Activated CD4-positive, alpha-beta T cell treated with anti-CD3 and anti-CD28 coated beads, Interleukin-2, amount 50 U/mL, for 48 hours (primary cell): ENCODE data around the gene FAHD2A.
"Not testable (repeated sequence)": the region's sequence is repeated elsewhere in the genome, so short reads cannot be mapped to it uniquely, and the experiment has no call there.

Experiments used
- DNase-seq, 2 experiments: peaks; one replicate each; pipeline ENCODE4 v3.0.0-alpha.2; 2020

FAHD2A gene

DNA sequence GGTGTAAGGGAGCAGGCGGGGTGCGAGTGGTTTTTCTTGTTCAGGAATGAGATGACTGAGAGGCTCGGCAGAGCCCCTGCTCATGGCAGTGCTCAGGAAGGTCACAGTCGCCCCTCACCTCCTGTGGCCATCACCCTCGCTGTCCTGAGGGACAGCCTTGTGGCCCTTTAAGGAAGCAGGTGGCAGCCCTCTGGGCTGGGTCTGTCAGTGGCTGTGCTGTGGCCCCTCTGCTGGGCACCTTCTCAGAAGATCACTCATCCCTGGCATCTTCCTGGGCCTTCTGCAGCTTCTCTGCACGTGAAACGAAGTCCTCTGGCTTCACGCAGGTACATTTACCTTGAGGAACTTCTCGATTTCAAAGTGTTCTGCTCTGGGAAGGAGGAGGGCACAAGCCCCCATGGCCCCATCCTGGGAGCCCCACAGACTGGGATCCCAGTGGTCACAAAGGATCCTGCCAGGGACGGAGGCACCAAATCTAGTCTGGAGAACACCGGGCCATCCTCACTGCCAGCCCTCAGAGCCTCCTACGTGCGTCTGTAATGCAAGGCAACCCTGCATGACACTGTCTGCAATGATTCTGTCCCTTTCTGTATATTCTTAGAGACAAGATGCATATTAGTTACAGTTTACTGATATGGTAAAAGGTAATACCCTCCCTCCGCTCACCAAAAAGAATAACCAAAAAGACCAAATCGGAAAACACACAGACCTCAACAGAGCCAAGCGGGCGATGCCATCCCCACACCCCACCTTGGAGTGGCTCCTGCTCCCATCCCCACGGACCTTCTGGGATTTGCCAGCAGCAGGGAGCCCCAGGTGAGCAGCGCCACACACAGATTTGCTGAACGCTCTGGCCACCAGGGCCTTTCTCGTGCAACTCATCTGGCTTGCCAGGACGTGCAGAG lies 25.9 kb upstream of the FAHD2A start:
- DNase-seq = no peak

DNA sequence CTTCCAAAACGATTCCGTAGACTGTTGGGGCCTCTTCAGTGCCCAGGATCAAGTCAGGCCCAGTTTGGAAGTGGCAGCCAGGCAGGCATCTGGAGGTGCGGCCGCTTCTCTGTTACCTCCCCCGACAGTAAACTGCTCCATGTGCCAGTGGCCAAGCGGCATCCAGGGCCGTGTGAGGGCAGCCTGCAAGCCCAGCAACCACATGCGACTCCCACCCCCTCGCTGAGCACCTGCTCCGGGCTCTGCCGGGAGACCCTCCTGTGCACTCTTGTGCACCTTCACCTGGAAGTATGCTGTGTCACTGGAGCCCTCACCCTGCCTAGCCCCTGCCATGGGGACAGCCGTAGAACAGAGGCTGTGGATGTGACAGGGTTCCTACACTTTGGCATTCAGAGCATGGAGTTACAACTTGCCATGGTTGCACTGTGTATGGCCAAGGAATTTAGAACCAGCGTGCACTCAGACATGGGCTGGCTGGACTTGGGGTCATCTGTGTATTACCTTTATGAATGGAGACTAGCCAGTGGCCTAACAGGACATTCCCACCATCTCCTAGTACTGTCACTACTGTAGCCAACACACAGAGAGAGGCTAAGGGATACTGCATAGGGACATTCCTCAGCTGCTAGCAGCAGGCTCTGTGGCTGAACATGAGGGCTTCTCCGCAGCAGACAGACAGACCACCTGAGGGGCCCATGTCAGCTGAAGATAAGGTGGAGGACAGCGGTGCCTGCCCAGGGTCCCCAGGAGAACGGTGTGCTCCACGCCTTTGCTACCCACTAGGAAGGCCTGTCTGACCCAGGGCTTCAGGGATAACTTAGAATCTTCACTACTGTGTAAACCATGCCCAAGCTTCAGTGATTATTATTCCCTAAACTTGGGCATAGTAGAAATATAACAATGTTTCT lies 25.0 kb upstream of the FAHD2A start:
- no peak for DNase-seq

DNA sequence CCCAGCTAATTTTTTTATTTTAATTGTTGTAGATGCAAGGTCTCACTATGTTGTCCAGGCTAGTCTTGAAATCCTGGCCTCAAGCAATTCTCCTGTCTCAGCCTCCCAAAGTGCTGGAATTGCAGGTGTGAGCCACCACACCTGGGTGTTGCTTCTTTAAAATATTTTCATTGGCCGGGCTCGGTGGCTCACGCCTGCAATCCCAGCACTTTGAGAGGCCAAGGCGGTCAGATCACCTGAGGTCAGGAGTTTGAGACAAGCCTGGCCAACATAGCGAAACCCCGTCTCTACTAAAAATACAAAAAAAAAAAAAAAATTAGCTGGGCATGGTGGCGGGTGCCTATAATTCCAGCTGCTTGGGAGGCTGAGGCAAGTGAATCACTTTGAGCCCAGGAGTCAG lies 24.2 kb upstream of the FAHD2A start:
- DNase-seq = not testable (repeated sequence)

DNA sequence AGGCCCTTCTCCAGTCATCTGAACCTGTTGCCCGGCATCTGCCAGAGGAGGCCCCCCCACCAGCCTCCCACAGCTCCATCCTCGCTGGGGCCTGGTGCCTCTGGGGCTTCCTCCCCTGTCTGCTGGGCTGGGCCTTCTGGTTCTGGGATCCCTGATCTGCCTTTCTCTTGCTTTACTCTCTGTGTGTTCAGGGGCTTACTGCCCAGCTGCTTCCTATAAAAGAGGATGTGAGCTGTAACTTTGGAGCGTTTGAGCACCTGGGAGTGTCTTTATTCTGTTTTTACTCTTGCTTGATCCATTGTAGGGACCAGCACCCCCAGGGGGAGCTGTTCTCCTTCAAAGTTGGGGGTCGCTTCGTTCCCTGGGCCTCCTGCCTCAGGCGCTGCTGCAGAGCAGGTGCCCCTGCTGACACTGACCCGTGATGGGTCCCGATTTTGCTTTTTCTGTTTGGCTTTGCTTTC lies 23.1 kb upstream of the FAHD2A start:
- no peak for DNase-seq

DNA sequence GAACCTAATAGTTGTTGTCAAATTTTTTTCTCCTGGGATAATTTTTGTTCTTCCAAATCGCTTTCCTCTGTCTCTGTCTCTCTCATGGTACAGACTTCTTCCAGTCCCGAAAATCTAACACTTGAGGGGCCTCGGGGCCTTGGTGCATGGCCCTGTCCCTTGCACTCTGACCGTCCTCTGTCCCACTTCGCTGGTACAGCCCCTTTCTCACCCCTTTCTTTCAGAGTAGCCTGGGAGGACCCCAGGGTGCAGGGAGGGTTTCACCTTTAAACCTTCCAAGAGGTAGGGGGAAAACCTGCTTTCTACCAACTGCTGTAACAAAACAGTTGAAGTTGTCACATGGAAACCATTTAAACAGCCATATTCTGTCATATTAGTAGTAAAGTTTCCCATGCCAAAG lies 22.2 kb upstream of the FAHD2A start:
- no peak for DNase-seq

DNA sequence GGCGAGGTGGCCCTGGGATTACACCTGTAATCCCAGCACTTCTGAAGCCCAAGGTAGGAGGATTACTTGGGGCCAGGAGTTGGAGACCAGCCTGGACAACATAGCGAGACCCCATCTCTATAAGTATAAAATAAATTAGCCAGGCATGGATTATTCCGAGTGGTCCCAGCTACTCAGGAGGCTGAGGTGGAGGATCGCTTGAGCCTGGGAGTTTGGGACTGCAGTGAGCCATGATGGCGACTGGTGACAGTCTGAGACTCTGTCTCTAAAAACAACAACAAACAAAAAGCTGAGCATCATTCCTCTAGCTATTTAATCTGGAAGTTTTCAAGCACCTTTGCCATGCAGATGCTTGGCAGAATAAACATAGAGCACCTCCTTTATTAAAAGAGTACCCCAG lies 21.8 kb upstream of the FAHD2A start:
- no peak for DNase-seq

DNA sequence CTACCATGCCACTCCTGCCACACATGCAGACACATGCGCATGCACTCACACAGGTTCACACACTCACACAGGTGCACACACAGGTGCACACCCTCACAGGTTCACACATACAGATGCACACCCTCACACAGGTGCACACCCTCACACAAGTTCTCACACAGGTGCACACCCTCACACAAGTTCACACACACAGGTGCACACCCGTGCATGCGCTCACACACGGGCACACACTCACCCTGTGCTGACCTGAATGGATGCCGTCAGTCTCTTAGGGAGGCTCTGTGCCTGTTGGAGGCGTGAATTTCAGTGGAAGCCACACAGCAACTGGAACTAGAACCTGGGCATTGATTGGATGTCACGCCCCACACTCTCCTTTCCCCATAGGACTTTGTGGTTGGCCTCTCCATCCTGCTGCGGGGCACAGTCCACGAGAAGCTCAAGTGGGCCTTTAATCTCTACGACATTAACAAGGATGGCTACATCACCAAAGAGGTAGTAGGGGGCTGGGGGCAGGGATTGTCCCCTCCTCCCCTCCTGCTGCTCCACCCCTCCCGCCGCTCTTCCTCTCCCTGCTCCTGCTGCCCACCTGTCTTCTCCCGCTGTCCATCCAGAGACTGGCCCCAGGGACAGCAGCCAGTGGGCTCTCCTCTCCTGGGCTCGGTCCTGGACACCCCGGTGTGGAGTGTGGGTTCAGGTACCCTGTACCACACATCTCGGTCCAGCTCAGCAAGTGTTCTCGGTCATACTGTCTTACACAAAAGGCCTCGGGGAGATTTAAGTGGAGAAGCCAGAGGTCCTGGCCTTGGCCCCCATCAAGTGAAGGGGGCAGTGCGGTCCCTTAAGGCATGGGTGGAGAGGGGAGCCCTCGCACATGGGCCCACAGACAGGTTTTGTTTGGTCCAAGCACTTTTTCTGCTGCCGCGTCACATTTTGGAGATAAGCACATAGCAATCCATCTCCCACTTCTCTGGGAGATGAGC lies 21.0 kb upstream of the FAHD2A start:
- no peak for DNase-seq

DNA sequence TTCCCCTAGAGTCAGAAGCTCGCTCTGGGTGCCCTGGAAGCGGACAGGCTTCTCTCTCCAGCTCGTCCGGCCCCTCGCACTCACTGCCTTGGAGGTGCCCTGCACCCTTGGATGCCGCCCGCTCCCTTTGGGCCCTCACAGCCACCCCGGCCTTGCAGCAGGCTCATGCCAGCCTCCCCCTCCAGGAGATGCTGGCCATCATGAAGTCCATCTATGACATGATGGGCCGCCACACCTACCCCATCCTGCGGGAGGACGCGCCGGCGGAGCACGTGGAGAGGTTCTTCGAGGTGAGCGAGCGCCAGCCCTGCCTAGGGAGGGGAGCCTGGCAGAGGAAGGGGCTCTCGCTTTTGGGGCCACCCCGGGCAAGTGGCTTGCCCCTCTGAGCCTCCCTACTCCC lies 20.3 kb upstream of the FAHD2A start:
- DNase-seq = no peak

DNA sequence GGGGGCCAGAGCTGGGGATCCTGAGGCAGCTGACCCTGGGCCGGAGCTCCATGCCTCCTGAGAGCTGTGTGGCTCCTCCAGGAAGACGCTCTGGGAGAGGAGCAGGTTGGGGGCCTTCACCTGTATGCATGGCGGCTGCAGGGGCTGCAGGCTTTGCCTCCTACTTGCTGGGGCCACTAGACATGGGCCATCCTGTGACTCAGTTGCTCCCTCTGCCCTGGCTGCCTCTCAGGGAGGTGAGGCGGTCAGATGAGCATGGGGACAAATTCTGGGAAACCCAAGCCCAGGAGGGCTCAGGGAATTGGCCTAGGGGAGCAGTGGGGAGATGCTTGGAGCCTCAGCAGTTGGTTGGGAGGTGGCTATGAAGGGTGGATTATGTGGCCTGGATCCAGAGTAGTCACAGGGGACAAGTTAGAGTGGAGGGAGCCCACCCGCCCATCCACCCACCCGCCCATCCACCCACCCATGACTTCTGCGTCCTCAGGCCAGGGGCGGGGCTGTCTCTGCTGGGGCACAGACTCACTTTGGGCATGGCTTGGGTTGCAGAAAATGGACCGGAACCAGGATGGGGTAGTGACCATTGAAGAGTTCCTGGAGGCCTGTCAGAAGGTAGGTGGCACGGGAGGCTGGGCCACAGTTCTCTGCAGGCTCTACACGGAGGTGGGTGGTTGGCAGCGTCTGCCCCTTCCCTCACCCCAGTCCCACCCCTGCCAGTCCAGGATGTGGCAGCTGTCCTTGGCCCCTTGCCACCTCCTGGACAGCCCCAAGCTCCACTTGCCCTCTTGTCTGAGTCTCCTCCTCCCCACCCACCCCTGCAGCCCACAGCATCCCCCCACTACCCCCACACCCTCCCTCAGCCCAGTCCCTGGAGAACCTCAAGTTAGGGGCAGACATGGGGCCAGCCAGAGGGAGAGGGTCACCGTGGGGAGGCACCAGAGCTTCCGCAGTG lies 19.5 kb upstream of the FAHD2A start:
- no peak for DNase-seq

DNA sequence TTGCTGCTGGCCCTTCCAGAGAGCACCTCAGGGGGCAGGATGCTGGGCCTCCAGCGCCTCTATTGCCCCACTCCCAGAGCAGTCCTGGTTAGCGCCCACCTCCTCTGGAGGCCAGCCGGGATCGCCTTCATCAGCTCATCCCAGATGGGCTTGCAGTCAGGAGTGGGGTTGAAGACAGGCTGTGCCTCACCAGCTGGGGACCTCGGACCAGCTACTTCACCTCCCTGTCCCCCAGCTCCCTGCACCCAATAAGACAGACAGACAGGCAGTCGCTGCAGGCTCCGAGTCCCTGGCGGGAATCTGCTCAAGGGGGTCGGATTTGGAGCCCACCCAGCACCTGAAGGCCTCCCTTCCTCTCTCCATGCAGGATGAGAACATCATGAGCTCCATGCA lies 18.9 kb upstream of the FAHD2A start:
- DNase-seq = no peak

DNA sequence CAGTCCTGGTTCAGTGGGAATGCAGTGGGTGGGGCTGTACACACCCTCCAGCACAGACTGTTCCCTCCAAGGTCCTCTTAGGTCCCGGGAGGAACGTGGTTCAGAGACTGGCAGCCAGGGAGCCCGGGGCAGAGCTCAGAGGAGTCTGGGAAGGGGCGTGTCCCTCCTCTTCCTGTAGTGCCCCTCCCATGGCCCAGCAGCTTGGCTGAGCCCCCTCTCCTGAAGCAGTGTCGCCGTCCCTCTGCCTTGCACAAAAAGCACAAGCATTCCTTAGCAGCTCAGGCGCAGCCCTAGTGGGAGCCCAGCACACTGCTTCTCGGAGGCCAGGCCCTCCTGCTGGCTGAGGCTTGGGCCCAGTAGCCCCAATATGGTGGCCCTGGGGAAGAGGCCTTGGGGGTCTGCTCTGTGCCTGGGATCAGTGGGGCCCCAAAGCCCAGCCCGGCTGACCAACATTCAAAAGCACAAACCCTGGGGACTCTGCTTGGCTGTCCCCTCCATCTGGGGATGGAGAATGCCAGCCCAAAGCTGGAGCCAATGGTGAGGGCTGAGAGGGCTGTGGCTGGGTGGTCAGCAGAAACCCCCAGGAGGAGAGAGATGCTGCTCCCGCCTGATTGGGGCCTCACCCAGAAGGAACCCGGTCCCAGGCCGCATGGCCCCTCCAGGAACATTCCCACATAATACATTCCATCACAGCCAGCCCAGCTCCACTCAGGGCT lies 17.5 kb upstream of the FAHD2A start:
- no peak for DNase-seq

DNA sequence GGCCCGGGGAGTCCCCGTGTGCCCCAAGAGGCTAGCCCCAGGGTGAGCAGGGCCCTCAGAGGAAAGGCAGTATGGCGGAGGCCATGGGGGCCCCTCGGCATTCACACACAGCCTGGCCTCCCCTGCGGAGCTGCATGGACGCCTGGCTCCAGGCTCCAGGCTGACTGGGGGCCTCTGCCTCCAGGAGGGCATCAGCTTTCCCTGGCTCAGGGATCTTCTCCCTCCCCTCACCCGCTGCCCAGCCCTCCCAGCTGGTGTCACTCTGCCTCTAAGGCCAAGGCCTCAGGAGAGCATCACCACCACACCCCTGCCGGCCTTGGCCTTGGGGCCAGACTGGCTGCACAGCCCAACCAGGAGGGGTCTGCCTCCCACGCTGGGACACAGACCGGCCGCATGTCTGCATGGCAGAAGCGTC lies 16.9 kb upstream of the FAHD2A start:
- DNase-seq = no peak

DNA sequence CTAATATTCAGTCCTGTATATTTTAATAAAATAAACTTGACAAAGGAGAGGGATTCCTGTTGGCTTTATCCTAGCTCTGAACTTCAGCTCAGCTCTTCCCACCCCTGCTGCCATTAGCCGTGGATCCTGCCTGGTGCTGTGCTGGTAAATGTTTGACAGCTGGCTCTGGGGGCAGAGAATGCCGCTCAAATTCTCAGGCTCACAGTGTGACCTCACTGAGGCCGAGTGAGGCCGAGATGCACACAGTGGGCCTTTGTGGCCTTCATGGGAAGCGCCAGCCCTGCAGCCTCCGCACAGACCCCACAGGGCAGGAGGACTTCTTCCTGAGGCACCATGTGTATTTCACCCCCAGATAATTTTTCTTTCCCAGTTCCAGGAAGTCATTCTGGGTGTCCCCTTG lies 16.5 kb upstream of the FAHD2A start:
- DNase-seq = no peak

DNA sequence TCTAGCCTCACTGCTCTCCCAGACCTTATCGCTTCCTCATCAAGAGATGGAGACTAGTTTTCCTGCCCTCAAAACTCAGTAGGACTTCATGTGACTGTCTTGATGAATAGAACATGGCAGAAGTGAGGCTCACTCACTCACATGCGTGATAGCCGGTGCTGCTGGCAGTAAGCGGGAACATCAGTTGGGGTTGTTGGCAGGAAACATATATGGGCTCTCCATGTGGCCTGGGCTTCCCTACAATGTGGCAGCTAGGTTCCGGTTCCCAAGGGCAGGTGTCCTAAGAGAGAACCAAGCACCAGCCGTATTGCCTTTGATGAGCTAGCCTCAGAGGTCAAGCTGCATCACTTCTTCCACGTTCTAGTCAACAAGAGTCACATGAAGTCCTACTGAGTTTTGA lies 15.2 kb upstream of the FAHD2A start:
- no peak for DNase-seq

DNA sequence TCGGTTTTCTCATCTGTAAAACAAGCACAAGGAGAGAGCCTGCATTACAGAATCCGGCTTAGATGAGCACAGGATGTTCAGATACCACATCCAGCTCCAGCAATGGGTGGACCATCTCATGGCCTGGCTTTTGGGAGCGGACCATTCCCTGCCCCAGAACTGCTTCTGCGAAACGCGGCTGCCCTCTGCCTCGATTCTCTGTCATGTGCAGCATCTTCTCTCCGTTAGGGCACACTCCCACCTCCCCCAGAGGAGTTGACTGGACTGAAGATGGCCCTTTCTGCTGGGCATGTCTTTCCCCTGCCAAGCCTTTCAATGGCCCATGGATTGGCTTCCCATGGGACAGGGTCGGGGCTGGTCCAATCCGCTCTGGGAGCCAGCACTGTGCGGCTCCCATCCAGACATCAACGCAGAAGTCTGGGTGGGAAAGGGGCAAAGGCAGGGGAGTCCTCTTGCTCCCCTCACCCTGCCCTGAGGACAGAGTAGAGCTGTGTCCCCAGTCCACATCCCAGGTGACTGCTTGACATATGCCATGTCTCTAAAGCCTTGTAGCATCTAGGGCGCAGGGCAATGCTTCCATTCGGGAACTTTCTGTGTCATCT lies 14.3 kb upstream of the FAHD2A start:
- DNase-seq = no peak

DNA sequence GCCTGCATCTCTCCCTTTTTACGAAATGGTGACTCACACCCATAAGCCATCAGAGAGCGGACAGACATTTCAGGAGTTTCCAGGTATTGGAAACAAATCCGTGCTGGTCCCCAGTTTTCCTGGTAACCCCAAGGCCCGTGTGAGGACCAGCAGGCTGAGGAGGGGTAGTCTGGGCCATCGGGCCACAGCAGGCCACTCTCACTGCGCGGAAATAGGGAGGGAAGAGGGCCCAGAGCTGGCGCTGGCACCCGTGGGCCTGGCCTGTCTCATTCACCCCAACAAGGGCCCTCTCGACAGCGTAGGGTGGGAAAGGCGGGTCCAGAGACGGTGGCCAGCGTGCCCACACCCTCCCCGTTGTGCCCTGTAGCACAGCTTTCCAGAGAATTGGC lies 13.7 kb upstream of the FAHD2A start:
- DNase-seq = no peak

DNA sequence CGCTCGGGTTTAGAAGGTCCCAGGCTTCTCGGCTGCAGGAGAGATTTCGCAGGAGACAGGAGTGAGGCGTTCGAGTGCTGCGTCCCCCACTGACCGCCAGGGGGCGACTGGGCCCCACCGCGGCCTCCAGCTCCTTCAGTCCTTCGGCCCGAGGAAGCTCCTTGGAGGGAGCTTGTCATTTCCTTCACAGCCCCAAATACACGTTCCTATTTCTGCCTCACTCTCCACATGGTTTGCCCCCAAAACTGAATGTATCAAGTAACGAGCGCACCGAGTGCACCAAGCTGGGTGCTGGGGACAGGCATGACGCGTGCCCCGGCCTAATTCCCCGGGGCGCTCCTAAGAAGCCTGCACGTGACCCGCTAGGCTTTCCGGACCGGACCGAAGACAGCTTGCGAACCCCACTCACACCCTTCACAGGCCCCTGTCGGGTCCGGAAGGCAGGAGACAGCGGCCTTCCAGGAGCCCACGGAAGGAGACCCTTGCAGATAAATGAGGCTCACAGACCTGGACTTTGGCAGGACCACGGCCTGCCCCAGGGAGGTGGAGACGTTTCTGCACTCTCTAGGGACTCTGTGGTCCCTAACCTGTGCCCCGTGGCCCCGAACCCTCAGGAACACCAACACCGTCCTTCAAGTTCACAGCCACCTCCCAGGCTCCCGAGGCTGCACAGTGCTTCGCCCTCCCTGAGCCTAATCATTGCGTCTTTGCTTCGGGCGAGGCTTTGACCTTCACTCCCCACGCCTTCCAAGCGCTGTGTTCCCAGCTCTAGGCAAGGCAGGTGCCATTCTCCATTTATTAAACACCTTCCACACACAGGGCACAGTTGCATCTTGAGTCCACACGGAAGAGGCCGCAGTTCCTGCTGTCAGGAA lies 13.0 kb upstream of the FAHD2A start:
- peak; percentile 61 to 69 for DNase-seq

DNA sequence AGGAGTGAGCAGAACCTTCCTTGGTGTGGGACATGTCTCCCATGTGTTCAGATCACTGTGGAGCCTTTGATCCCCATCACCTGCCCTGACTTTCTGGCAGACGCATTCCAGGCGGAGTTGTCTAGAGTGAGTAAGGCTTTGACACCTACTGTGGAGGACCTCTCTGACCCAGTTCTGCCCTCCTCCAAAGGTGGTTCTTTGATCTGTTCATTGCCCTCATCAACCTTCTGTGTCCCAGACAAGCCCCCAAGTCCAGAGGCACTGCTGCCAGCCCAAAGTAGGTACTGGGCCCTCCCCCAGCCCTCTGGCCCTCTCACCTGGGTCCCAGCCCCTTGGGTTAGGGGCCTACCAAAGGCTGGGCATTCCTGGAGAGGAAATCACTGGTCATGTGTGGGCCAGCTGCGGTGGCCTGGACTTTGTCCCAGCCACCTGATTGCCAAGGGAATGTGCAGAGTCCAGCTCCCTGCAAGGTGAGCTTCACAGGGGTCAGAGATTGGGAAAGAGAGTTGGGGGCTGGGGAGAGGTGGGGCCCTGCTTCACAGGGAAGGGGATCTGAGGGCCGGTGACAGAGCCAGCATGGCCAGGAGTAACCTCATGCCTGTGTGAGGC lies 12.1 kb upstream of the FAHD2A start:
- no peak for DNase-seq

DNA sequence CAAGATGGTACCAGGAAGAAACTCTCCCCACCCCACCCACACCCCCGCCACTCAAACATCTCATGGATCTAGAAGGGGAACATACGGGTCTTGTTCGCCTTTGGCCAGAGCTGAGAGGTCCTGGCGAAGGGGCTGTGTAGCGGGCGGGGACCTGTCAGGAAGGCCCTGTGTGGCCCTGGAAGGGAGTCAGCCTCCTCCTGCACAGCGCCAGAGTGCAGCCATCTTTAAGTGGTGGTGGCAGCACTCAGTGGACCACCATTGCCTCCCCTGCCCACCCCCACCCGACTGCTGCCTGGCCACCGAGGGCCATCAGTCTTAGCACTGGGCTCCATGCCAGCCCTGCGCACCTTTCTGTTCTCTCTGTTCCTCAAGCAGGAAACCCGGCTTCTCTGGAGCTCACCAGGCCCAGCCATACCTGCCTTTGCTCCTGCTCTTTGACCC lies 11.6 kb upstream of the FAHD2A start:
- no peak for DNase-seq
